SK-N-SH (cell line): ENCODE measurements around the gene C20orf204. TPM values are rescaled to one million over a fixed set of nuclear protein-coding genes. Genes with fewer than 3 reads are reported as not detected.

Source experiments
- CTCF ChIA-PET: fragments of 300-600, 350-600 bp; formaldehyde crosslinking; extraction: SDS; loops from one replicate; lab custom pipeline; 2021; lab: Yijun Ruan, JAX
- POLR2A ChIA-PET: fragments of 350-600 bp; sonication (Branson Sonifier 250); formaldehyde crosslinking; extraction: SDS; loops from one replicate; lab custom pipeline; 2020; ENCODE audit warnings: antibody characterized with exemption, inconsistent platforms; lab: Yijun Ruan, JAX
- DNase-seq: peaks from one replicate; pipeline ENCODE4 v3.0.0; 2012
- H2AFZ ChIP-seq: fragments of 200-600 bp; sonication (generic); 2 replicates; pipeline ENCODE4 v1.8.1; 2016; ENCODE audit warnings: antibody characterized with exemption, mild to moderate bottlenecking, low read depth
- H3F3A ChIP-seq: fragments of 200-600 bp; sonication (generic); replicated peaks from 2 replicates; pipeline ENCODE3; 2016; ENCODE audit warnings: antibody characterized with exemption, mild to moderate bottlenecking; ENCODE audit not compliant: insufficient read depth
- H3K27ac ChIP-seq, 2 experiments: fragments of 200-500 bp in 1 of 2; fragments of 200-600 bp in 1 of 2; sonication (Bioruptor generic) in 1 of 2; sonication (generic), shearing (Covaris generic) in 1 of 2; 2 replicates each; pipeline versions ENCODE4 v1.5.1 to v1.6.1; 2014 to 2016; ENCODE audit warnings: low read depth in 2 of 2, inconsistent platforms in 1 of 2, low read length in 1 of 2, mild to moderate bottlenecking in 1 of 2, mixed read lengths in 1 of 2
- H3K27me3 ChIP-seq: fragments of 200-600 bp; sonication (generic), shearing (Covaris generic); 2 replicates; pipeline ENCODE4 v1.6.1; 2016; ENCODE audit warnings: mixed run types; ENCODE audit not compliant: insufficient read depth
- H3K36me3 ChIP-seq, 2 experiments: fragments of 200-500 bp in 1 of 2; fragments of 200-600 bp in 1 of 2; sonication (Bioruptor generic) in 1 of 2; sonication (generic) in 1 of 2; replicated peaks in 1 of 2; 2 replicates each; pipeline versions ENCODE3 to v1.5.1; 2014 to 2016; ENCODE audit warnings: low read length in 1 of 2, mild to moderate bottlenecking in 1 of 2; ENCODE audit not compliant: insufficient read depth in 2 of 2, control insufficient read depth in 1 of 2
- H3K4me1 ChIP-seq, 2 experiments: fragments of 200-500 bp in 1 of 2; fragments of 200-600 bp in 1 of 2; sonication (Bioruptor generic) in 1 of 2; sonication (generic), shearing (Covaris generic) in 1 of 2; 2 replicates each; pipeline versions ENCODE4 v1.5.1 to v1.6.1; 2014 to 2016; ENCODE audit warnings: low read depth in 1 of 2, low read length in 1 of 2, mixed run types in 1 of 2; ENCODE audit not compliant: insufficient read depth in 2 of 2, control insufficient read depth in 1 of 2
- H3K4me2 ChIP-seq: fragments of 200-600 bp; sonication (generic), shearing (Covaris generic); 2 replicates; pipeline ENCODE4 v1.6.1; 2017; ENCODE audit warnings: mixed run types
- H3K4me3 ChIP-seq, 2 experiments: fragments of 200-500 bp in 1 of 2; fragments of 200-600 bp in 1 of 2; sonication (Bioruptor generic) in 1 of 2; sonication (generic), shearing (Covaris generic) in 1 of 2; 2 replicates each; pipeline versions ENCODE4 v1.5.1 to v1.8.1; 2014 to 2016; ENCODE audit warnings: low read depth in 2 of 2, inconsistent platforms in 1 of 2, low read length in 1 of 2, mild to moderate bottlenecking in 1 of 2, mixed read lengths in 1 of 2, moderate library complexity in 1 of 2
- H3K79me2 ChIP-seq: fragments of 200-600 bp; sonication (generic); 2 replicates; pipeline ENCODE4 v1.8.1; 2017; ENCODE audit warnings: mild to moderate bottlenecking; ENCODE audit not compliant: insufficient read depth
- H3K9ac ChIP-seq: fragments of 200-600 bp; sonication (generic); 2 replicates; pipeline ENCODE4 v1.6.1; 2017; ENCODE audit warnings: mixed run types
- H3K9me2 ChIP-seq: fragments of 200-600 bp; sonication (generic); 2 replicates; pipeline ENCODE4 v1.6.1; 2017; ENCODE audit warnings: mixed run types
- H3K9me3 ChIP-seq: fragments of 200-600 bp; sonication (generic); 2 replicates; pipeline ENCODE4 v1.6.1; 2017; ENCODE audit warnings: mixed run types, mild to moderate bottlenecking, moderate library complexity
- H4K20me1 ChIP-seq: fragments of 200-600 bp; sonication (generic); 2 replicates; pipeline ENCODE4 v1.6.1; 2017; ENCODE audit warnings: mild to moderate bottlenecking, mixed run types; ENCODE audit not compliant: insufficient read depth
- ELF1 ChIP-seq: IDR thresholded peaks from 2 replicates; pipeline ENCODE4 v1.4.0; 2012
- EP300 ChIP-seq, 2 experiments: IDR thresholded peaks; 2 replicates each; pipeline versions ENCODE4 v1.4.0 to v1.6.1; 2012; ENCODE audit warnings: borderline replicate concordance in 1 of 2, low read depth in 1 of 2, low read length in 1 of 2
- FOXJ3 ChIP-seq: sonication (generic); formaldehyde crosslinking; IDR thresholded peaks from 2 replicates; pipeline ENCODE4 v1.5.1; 2020; ENCODE audit warnings: mild to moderate bottlenecking, missing genetic modification reagents
- GATA2 ChIP-seq: sonication (generic); formaldehyde crosslinking; IDR thresholded peaks from 2 replicates; pipeline ENCODE4 v1.5.0; 2020; ENCODE audit warnings: mild to moderate bottlenecking, missing genetic modification reagents
- JUND ChIP-seq: IDR thresholded peaks from 2 replicates; pipeline ENCODE4 v1.4.0; 2012
- NRF1 ChIP-seq: IDR thresholded peaks from 2 replicates; pipeline ENCODE4 v1.6.1; 2012; ENCODE audit warnings: low read depth, mild to moderate bottlenecking, low read length
- RAD21 ChIP-seq: IDR thresholded peaks from 2 replicates; pipeline ENCODE4 v1.6.1; 2012; ENCODE audit warnings: mild to moderate bottlenecking, low read length
- RCOR1 ChIP-seq: fragments of 150-350 bp; IDR thresholded peaks from 2 replicates; pipeline ENCODE4 v1.6.1; 2017; ENCODE audit warnings: antibody characterized with exemption, low read length
- RXRA ChIP-seq: IDR thresholded peaks from 2 replicates; pipeline ENCODE4 v1.4.0; 2012; ENCODE audit warnings: low read depth, mild to moderate bottlenecking, borderline replicate concordance
- SMC3 ChIP-seq: IDR thresholded peaks from 2 replicates; pipeline ENCODE4 v1.6.1; 2012; ENCODE audit warnings: low read depth, low read length, improper control_type of control experiment
- TAF1 ChIP-seq: IDR thresholded peaks from 2 replicates; pipeline ENCODE4 v1.6.1; 2012; ENCODE audit warnings: low read depth, mild to moderate bottlenecking, low read length, moderate library complexity, borderline replicate concordance
- TCF12 ChIP-seq: IDR thresholded peaks from 2 replicates; pipeline ENCODE4 v1.4.0; 2012
- YY1 ChIP-seq: IDR thresholded peaks from 2 replicates; pipeline ENCODE4 v1.4.0; 2012; ENCODE audit warnings: low read depth, mild to moderate bottlenecking
- WGBS: methylation state at CpG from one replicate; pipeline ENCODE4 v1.1.6; 2017; ENCODE audit warnings: low lambda C conversion rate; 5-methylcytosine and 5-hydroxymethylcytosine counted together
- polyA plus RNA-seq, 3 experiments: library from polyadenylated mRNA; depleted of rRNA; stranded (reverse); fragments of >200 nt; gene quantifications; 2 replicates each; pipeline ENCODE4 v1.2.3, GENCODE V29; 2012
- TF ChIP-seq, protein P1 (sequence below): IDR thresholded peaks from 2 replicates; pipeline ENCODE4 v1.4.0; 2012; ENCODE audit warnings: low read depth
- TF ChIP-seq, protein P2 (sequence below): IDR thresholded peaks from 2 replicates; pipeline ENCODE4 v1.6.1; 2012; ENCODE audit warnings: mild to moderate bottlenecking, low read depth, low read length, moderate library complexity

The C20orf204 gene
- polyA plus RNA-seq, 1 of the 3 experiments (the other 2 are of a cell fraction), result 0.21 TPM

DNA sequence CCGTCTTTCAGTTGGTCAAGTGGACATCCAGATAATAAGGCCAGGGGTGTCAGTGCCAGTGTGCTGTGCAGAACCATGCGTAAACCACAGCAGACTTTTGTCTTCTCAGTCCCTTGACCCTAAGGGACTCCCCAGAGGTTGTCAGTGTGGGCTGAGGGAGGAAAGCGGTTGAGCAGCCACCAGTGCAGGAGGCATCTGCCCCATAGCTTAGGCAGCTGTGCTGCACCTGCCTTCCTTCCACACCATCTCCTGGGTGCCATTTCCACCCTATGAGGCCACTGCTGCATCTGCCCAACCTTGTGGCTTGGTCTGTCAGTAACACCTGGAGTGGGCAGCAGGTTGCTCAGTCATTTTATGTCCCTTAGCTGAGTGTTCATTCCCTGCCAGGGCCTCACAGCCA, 29.1 kb upstream of the C20orf204 start:
- no peaks in the 10 kb centered on the region for H3K27me3 ChIP-seq
- no peak overlapping the region for H3K4me3 ChIP-seq
- DNase-seq, result no peak
- ChIA-PET POLR2A (no interaction called here), CTCF (interaction anchor here (1.0 to 1.7 kb wide), 3 partner anchors 32 to 51 kb away, joined by 3 to 9 read pairs (median 4); no protein-coding TSS in a partner anchor)
- TF ChIP-seq RCOR1, result no peak
- H3K9me3 ChIP-seq, result no peaks in the 10 kb centered on the region
- no peak overlapping the region for H2AFZ ChIP-seq
- H3K9ac ChIP-seq, result no peak overlapping the region
- no peaks in the 10 kb centered on the region for H3K4me1 ChIP-seq
- WGBS, result 100% methylated on average over 3 of the region's 3 CpGs
- H3K4me2 ChIP-seq, result no peak overlapping the region
- H3F3A ChIP-seq, result no peaks in the 10 kb centered on the region
- H3K27ac ChIP-seq, result no peak overlapping the region
- H4K20me1 ChIP-seq, result peaks cover 5% of the 10 kb centered on the region; the same call in 1 of the 2 replicates
- H3K36me3 ChIP-seq, result peaks cover 48 to 53% of the 10 kb centered on the region in 2 experiments
- peaks cover 25% of the 10 kb centered on the region; the same call in 1 of the 2 replicates for H3K79me2 ChIP-seq
- no peaks in the 10 kb centered on the region for H3K9me2 ChIP-seq

DNA sequence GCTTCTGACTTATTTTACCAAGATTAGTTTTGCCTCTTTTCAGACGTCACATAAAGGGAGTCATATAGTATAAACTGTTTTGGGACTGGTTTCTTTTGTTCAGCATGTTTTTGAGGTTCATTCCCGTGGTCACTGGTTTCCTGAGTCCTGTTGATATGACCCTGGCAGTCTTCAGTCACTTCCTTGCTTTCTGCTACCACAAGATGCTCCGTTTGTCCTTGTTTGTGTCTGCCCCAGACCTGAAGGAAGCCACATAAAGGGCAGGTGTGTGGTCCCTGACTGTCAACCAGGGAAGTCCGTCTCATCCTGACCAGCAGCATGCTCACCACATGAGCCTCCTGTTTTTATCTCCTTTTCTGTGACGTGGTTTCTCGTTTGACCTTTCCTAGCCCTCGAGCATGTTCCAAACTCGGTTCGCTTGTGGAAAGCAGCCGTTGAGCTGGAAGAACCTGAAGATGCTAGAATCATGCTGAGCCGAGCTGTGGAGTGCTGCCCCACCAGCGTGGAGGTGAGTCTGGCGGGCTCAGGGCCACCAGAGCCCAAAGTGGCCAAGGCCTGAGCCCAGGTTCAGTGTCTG, 26.1 kb upstream of the C20orf204 start:
- no peaks in the 10 kb centered on the region for H3K27me3 ChIP-seq
- CTCF ChIA-PET, result interaction anchor here (0.9 to 1.1 kb wide), 3 partner anchors 12 to 36 kb away, joined by 3 read pairs; no protein-coding TSS in a partner anchor
- H4K20me1 ChIP-seq, result no peaks in the 10 kb centered on the region
- no peaks in the 10 kb centered on the region for H3K4me1 ChIP-seq
- POLR2A ChIA-PET, result no interaction called here
- 93% methylated on average over 13 of the region's 13 CpGs for whole genome bisulfite sequencing
- H3K9me2 ChIP-seq, result no peaks in the 10 kb centered on the region
- H3K4me2 ChIP-seq, result no peak overlapping the region
- TF ChIP-seq GATA2 (CRISPR knock-in tag), result no peak
- TF ChIP-seq RXRA, result no peak
- TF ChIP-seq ELF1, result no peak
- no peak for TF ChIP-seq RCOR1
- TF ChIP-seq TAF1, result no peak
- no peak for TF ChIP-seq SMC3
- no peak for TF ChIP-seq TCF12
- TF ChIP-seq, protein P1, sequence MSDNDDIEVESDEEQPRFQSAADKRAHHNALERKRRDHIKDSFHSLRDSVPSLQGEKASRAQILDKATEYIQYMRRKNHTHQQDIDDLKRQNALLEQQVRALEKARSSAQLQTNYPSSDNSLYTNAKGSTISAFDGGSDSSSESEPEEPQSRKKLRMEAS, result no peak
- no peak for TF ChIP-seq FOXJ3
- no peak overlapping the region for H2AFZ ChIP-seq
- H3K27ac ChIP-seq, result no peak overlapping the region
- peaks cover 43 to 53% of the 10 kb centered on the region in 2 experiments for H3K36me3 ChIP-seq
- no peak overlapping the region for H3K4me3 ChIP-seq
- H3K79me2 ChIP-seq, result peaks cover 29% of the 10 kb centered on the region
- no peak overlapping the region for H3K9ac ChIP-seq
- H3K9me3 ChIP-seq, result no peaks in the 10 kb centered on the region
- DNase-seq, result no peak
- H3F3A ChIP-seq, result no peaks in the 10 kb centered on the region

DNA sequence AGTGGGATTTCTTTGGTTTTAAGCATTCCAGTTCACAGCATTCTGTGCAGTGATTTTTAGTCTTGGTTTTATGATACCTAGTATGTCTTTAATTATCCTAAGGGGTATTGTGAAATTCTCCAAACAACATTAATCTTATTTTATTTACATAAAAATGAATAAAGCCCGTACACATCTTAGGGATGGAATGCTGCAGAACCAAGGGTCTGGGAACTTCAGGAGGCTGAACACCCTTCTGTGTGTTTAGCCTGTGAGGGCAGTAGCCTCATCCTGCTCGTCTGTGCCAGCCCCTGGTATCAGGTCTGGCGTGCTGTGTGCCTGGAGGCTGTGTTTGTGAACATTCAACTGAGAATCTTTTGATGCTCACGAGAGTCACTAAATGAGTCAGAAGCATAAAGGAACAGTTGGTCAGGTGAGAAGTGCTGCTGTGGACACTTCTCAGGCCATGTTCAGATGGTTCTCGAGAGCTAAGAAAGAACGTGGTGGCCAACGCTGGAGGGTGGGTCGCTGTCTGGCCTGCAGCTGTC, 25.2 kb upstream of the C20orf204 start:
- H3F3A ChIP-seq, result no peaks in the 10 kb centered on the region
- H3K36me3 ChIP-seq, result peaks cover 43 to 55% of the 10 kb centered on the region in 2 experiments
- H3K27me3 ChIP-seq, result no peaks in the 10 kb centered on the region
- H3K9me3 ChIP-seq, result no peaks in the 10 kb centered on the region
- H3K79me2 ChIP-seq, result peaks cover 22% of the 10 kb centered on the region
- whole genome bisulfite sequencing, result 94% methylated on average over 8 of the region's 8 CpGs
- no peaks in the 10 kb centered on the region for H4K20me1 ChIP-seq
- no peak for DNase-seq
- TF ChIP-seq, protein P2, sequence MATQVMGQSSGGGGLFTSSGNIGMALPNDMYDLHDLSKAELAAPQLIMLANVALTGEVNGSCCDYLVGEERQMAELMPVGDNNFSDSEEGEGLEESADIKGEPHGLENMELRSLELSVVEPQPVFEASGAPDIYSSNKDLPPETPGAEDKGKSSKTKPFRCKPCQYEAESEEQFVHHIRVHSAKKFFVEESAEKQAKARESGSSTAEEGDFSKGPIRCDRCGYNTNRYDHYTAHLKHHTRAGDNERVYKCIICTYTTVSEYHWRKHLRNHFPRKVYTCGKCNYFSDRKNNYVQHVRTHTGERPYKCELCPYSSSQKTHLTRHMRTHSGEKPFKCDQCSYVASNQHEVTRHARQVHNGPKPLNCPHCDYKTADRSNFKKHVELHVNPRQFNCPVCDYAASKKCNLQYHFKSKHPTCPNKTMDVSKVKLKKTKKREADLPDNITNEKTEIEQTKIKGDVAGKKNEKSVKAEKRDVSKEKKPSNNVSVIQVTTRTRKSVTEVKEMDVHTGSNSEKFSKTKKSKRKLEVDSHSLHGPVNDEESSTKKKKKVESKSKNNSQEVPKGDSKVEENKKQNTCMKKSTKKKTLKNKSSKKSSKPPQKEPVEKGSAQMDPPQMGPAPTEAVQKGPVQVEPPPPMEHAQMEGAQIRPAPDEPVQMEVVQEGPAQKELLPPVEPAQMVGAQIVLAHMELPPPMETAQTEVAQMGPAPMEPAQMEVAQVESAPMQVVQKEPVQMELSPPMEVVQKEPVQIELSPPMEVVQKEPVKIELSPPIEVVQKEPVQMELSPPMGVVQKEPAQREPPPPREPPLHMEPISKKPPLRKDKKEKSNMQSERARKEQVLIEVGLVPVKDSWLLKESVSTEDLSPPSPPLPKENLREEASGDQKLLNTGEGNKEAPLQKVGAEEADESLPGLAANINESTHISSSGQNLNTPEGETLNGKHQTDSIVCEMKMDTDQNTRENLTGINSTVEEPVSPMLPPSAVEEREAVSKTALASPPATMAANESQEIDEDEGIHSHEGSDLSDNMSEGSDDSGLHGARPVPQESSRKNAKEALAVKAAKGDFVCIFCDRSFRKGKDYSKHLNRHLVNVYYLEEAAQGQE, result no peak
- no peak for TF ChIP-seq EP300 (IDR thresholded peaks at IDR 0.05; ENCODE audit: borderline replicate concordance in 1 of 2, low read depth in 1 of 2, low read length in 1 of 2)
- TF ChIP-seq JUND, result no peak
- no peak for TF ChIP-seq NRF1
- TF ChIP-seq YY1, result no peak
- no peak for TF ChIP-seq RAD21
- no peak overlapping the region for H3K4me2 ChIP-seq
- no peak overlapping the region for H3K4me3 ChIP-seq
- H3K4me1 ChIP-seq, result no peaks in the 10 kb centered on the region
- ChIA-PET POLR2A (no interaction called here), CTCF (interaction anchor here (0.9 to 1.1 kb wide), 3 partner anchors 11 to 37 kb away, joined by 3 read pairs; no protein-coding TSS in a partner anchor)
- no peak overlapping the region for H3K9ac ChIP-seq
- no peaks in the 10 kb centered on the region for H3K9me2 ChIP-seq
- H3K27ac ChIP-seq, result no peak overlapping the region
- no peak overlapping the region for H2AFZ ChIP-seq
